Measurements from ENCODE around the gene GDAP2. TPM values are rescaled to one million over a fixed set of nuclear protein-coding genes. Genes with fewer than 3 reads are reported as not detected.

Gene GDAP2
- total RNA-seq, 6 donors from 2014 or later: 20.4 to 52.4 (median 30.2) TPM

DNA sequence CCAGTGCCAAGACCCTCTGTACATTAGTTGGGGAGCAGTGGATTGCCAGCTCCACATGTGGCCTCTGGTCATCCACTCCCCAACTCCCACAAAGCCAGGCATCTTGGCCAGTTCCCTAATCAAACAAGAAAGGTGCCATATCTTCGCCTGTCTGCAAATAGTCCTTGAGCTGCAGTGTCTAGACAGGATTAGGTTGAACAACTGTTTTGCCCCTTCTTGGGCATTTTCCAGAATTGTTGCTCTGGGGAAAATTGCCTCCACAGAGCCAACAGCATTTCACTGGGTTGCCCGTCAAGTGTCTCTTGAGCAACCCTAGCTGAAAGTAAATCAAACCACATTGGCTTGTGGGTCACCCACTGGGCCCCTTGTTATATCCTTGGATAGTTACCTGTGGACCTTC is 109.3 kb downstream of the GDAP2 start:
- DNase-seq (no peak), ATAC-seq (ENCODE audit: low FRiP score in 2 of 2) (no peak)
- Histone ChIP-seq H3K27ac (no peak overlapping the region), H3K4me3 (no peak overlapping the region), H3K36me3 (no peaks in the 10 kb centered on the region), H3K27me3 (no peaks in the 10 kb centered on the region), H3K4me1 (peaks cover 7 to 14% (median 11%) of the 10 kb centered on the region in 4 donors), H3K9me3 (no peaks in the 10 kb centered on the region)
- TF ChIP-seq, protein P1, sequence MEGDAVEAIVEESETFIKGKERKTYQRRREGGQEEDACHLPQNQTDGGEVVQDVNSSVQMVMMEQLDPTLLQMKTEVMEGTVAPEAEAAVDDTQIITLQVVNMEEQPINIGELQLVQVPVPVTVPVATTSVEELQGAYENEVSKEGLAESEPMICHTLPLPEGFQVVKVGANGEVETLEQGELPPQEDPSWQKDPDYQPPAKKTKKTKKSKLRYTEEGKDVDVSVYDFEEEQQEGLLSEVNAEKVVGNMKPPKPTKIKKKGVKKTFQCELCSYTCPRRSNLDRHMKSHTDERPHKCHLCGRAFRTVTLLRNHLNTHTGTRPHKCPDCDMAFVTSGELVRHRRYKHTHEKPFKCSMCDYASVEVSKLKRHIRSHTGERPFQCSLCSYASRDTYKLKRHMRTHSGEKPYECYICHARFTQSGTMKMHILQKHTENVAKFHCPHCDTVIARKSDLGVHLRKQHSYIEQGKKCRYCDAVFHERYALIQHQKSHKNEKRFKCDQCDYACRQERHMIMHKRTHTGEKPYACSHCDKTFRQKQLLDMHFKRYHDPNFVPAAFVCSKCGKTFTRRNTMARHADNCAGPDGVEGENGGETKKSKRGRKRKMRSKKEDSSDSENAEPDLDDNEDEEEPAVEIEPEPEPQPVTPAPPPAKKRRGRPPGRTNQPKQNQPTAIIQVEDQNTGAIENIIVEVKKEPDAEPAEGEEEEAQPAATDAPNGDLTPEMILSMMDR (IDR thresholded peaks at IDR 0.05): no peak
- TF ChIP-seq EP300 (IDR thresholded peaks at IDR 0.05) (no peak), POLR2AphosphoS5 (IDR thresholded peaks at IDR 0.05) (no peak), POLR2A (IDR thresholded peaks at IDR 0.05) (no peak)
- 65 to 77% methylated on average over 2 of the region's 2 CpGs for WGBS, 2 donors

DNA sequence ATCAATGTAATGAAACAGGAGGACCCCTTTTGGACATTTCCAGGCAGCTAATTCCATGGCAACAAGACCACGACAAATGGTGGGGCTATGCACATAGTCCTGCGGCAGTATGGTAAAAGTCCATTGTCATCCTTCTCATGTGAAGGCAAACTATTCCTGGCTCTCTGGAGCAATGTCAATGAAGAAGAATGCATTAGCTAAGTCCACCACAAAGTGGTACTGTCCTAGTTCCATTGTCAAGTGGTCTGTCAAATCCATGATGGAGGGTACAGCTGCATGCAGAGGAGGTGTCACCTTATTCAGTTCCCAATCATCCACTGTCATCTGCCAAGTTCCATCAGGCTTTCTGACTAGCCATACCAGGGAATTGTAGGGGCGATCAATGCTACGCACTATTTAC is 110.1 kb downstream of the GDAP2 start:
- WGBS, 2 donors: 76 to 95% methylated on average over 4 of the region's 4 CpGs
- Histone ChIP-seq H3K4me1 (peaks cover 7 to 14% (median 11%) of the 10 kb centered on the region in 4 donors), H3K27ac (no peak overlapping the region), H3K9me3 (no peaks in the 10 kb centered on the region), H3K36me3 (no peaks in the 10 kb centered on the region), H3K27me3 (no peaks in the 10 kb centered on the region), H3K4me3 (no peak overlapping the region)
- DNase-seq: no peak
- no peak for ATAC-seq (ENCODE audit: low FRiP score in 2 of 2)
- TF ChIP-seq POLR2AphosphoS5 (IDR thresholded peaks at IDR 0.05) (no peak), POLR2A (IDR thresholded peaks at IDR 0.05) (no peak), EP300 (IDR thresholded peaks at IDR 0.05) (no peak)
- TF ChIP-seq, protein P1 (IDR thresholded peaks at IDR 0.05): no peak

DNA sequence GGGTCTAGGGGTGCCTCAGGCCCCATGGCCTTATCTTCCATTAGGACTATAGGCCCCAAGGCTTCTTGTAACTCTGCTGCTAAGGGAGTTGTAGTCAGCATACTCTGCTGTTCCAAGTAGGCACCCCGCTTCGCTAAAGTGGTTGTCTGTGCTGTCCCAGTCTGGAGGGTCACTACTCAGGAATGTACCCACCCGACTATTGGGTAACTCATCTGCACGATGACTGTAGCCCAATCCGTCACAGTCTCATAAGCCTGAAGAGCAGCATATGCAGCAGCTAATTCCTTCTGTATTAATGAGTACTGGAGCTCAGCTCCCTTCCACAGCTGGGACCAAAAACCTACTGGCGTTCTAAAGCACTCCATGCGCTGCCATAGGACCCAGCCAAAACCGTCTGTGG is 111.0 kb downstream of the GDAP2 start:
- H3K36me3 ChIP-seq: no peaks in the 10 kb centered on the region
- 91 to 98% methylated on average over 8 of the region's 8 CpGs for WGBS, 2 donors
- peaks cover 7 to 14% (median 11%) of the 10 kb centered on the region in 4 donors for H3K4me1 ChIP-seq
- TF ChIP-seq, protein P1 (IDR thresholded peaks at IDR 0.05): no peak
- TF ChIP-seq EP300 (IDR thresholded peaks at IDR 0.05) (no peak), POLR2A (IDR thresholded peaks at IDR 0.05) (no peak), POLR2AphosphoS5 (IDR thresholded peaks at IDR 0.05) (no peak)
- DNase-seq (no peak), ATAC-seq (ENCODE audit: low FRiP score in 2 of 2) (no peak)
- no peak overlapping the region for H3K4me3 ChIP-seq
- no peaks in the 10 kb centered on the region for H3K27me3 ChIP-seq
- no peaks in the 10 kb centered on the region for H3K9me3 ChIP-seq
- no peak overlapping the region for H3K27ac ChIP-seq

DNA sequence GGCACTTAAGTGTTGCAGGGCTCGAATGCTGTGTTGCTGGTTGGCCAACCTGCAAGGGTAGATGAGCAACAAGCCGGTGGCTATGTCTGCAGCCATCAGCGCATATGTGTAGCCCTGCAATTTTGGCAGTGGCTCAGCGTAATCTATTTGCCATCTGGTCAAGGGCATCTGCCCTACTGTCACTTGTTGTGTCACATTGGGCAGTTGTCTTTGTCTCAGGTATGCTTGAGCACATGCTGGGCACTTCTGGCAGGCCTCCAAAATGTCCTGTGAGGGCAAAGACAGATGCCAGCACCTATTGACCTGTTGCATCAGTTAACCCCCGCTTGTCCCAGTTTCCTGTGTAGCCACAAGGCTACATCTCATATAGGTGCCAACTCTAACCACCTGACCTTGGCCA is 111.8 kb downstream of the GDAP2 start:
- peaks cover 10 to 14% (median 11%) of the 10 kb centered on the region in 4 donors for H3K4me1 ChIP-seq
- 88 to 91% methylated on average over 5 of the region's 5 CpGs for WGBS, 2 donors
- H3K36me3 ChIP-seq: no peaks in the 10 kb centered on the region
- no peaks in the 10 kb centered on the region for H3K9me3 ChIP-seq
- H3K27me3 ChIP-seq: no peaks in the 10 kb centered on the region
- ATAC-seq (ENCODE audit: low FRiP score in 2 of 2) (no peak), DNase-seq (no peak)
- TF ChIP-seq, protein P1 (IDR thresholded peaks at IDR 0.05): no peak
- TF ChIP-seq POLR2AphosphoS5 (IDR thresholded peaks at IDR 0.05) (no peak), EP300 (IDR thresholded peaks at IDR 0.05) (no peak), POLR2A (IDR thresholded peaks at IDR 0.05) (no peak)
- no peak overlapping the region for H3K4me3 ChIP-seq
- H3K27ac ChIP-seq: no peak overlapping the region

- TF ChIP-seq POLR2AphosphoS5 (IDR thresholded peaks at IDR 0.05) (no peak), POLR2A (IDR thresholded peaks at IDR 0.05) (no peak), EP300 (IDR thresholded peaks at IDR 0.05) (no peak)
- TF ChIP-seq, protein P1 (IDR thresholded peaks at IDR 0.05): no peak
- no peak for ATAC-seq (ENCODE audit: low FRiP score in 2 of 2)
- Histone ChIP-seq H3K27ac (no peak overlapping the region), H3K36me3 (no peaks in the 10 kb centered on the region), H3K4me1 (peaks cover 0 to 3% (median under 1%) of the 10 kb centered on the region in 4 donors), H3K27me3 (no peaks in the 10 kb centered on the region), H3K4me3 (no peak overlapping the region), H3K9me3 (no peaks in the 10 kb centered on the region)
- no peak for DNase-seq
- 87 to 96% methylated on average over 9 of the region's 9 CpGs for WGBS, 2 donors
These were observed 113.5 kb downstream of the GDAP2 start for GRCh38 chr1:117815926-117816325.
